GM19238 (cell line): ENCODE data around the gene NANOS3.

Experiments
- DNase-seq: peaks from one replicate; pipeline ENCODE4 v3.0.0; 2011; ENCODE audit warnings: low spot score; ENCODE audit not compliant: insufficient read length

NANOS3 gene

GRCh38 chr19:13864667-13865570 lies 12.0 kb upstream of the NANOS3 start:
- DNase-seq, result no peak

GRCh38 chr19:13865571-13866462 lies 11.1 kb upstream of the NANOS3 start:
- DNase-seq, result no peak

GRCh38 chr19:13866463-13867046 lies 10.4 kb upstream of the NANOS3 start:
- no peak for DNase-seq

- DNase-seq, result no peak
Measured at GRCh38 chr19:13868663-13869062, 8.3 kb upstream of the NANOS3 start.

GRCh38 chr19:13869281-13869680 lies 7.7 kb upstream of the NANOS3 start:
- no peak for DNase-seq

GRCh38 chr19:13870873-13871272 lies 6.1 kb upstream of the NANOS3 start:
- DNase-seq, result no peak

- no peak for DNase-seq
Measured at GRCh38 chr19:13872339-13872694, 4.6 kb upstream of the NANOS3 start.

GRCh38 chr19:13872695-13873389 lies 4.1 kb upstream of the NANOS3 start:
- no peak for DNase-seq

GRCh38 chr19:13873834-13874515 lies 3.0 kb upstream of the NANOS3 start:
- no peak for DNase-seq

- DNase-seq, result no peak
Measured at GRCh38 chr19:13875824-13876223, 1.1 kb upstream of the NANOS3 start.

GRCh38 chr19:13877303-13877702 lies 369 bp downstream of the NANOS3 start:
- DNase-seq, result no peak

GRCh38 chr19:13880059-13881043 lies 3.4 kb downstream of the NANOS3 start:
- peak; percentile 98 for DNase-seq

GRCh38 chr19:13881251-13881691 lies 4.3 kb downstream of the NANOS3 start:
- DNase-seq, result no peak

- no peak for DNase-seq
Measured at GRCh38 chr19:13881692-13882418, 4.9 kb downstream of the NANOS3 start.

GRCh38 chr19:13882419-13882795 lies 5.5 kb downstream of the NANOS3 start:
- DNase-seq, result no peak

GRCh38 chr19:13882836-13883235 lies 5.9 kb downstream of the NANOS3 start:
- no peak for DNase-seq

- no peak for DNase-seq
Measured at GRCh38 chr19:13883516-13884064, 6.7 kb downstream of the NANOS3 start.

GRCh38 chr19:13884726-13885591 lies 8.0 kb downstream of the NANOS3 start:
- DNase-seq, result no peak
